ENCODE measurements around the gene TMF1. TPM values are rescaled to one million over a fixed set of nuclear protein-coding genes. Genes with fewer than 3 reads are reported as not detected.

The TMF1 gene
- polyA plus RNA-seq, 4 donors, result 9.5 to 40.8 (median 11.4) TPM

GRCh38 chr3:69091389-69092029, 39.4 kb upstream of the TMF1 start:
- Histone ChIP-seq H3K9me3 (ENCODE audit: control insufficient read depth in 2 of 2, insufficient read depth in 1 of 2, low read depth in 1 of 2, low read length in 1 of 2) (no peaks in the 10 kb centered on the region), H3K36me3 (ENCODE audit: control insufficient read depth in 3 of 3, insufficient read depth in 2 of 3, low read depth in 1 of 3, low read length in 3 of 3) (peaks cover 3 to 26% (median 5%) of the 10 kb centered on the region in 3 donors), H3K4me3 (ENCODE audit: low read depth in 1 of 3, low read length in 3 of 3) (no peak overlapping the region), H3K27ac (ENCODE audit: low read depth in 1 of 3, low read length in 2 of 3) (peak overlapping the region in 2 of 3 donors; percentile 52 to 83), H3K4me1 (ENCODE audit: control insufficient read depth in 3 of 3, insufficient read depth in 2 of 3, low read depth in 1 of 3, low read length in 2 of 3) (peaks cover 12 to 33% (median 27%) of the 10 kb centered on the region in 3 donors), H3K27me3 (ENCODE audit: control insufficient read depth in 3 of 3, insufficient read depth in 3 of 3, low read length in 3 of 3) (no peaks in the 10 kb centered on the region)
- FAIRE-seq (no peak), DNase-seq (no peak)
- 35 to 48% (median 37%) methylated on average over 5 of the region's 5 CpGs for WGBS, 3 donors

- Histone ChIP-seq H3K27ac (ENCODE audit: low read depth in 1 of 3, low read length in 2 of 3) (peak overlapping the region in 2 of 3 donors; percentile 21 to 61), H3K27me3 (ENCODE audit: control insufficient read depth in 3 of 3, insufficient read depth in 3 of 3, low read length in 3 of 3) (no peaks in the 10 kb centered on the region), H3K4me3 (ENCODE audit: low read depth in 1 of 3, low read length in 3 of 3) (no peak overlapping the region), H3K4me1 (ENCODE audit: control insufficient read depth in 3 of 3, insufficient read depth in 2 of 3, low read depth in 1 of 3, low read length in 2 of 3) (peaks cover 10 to 37% (median 27%) of the 10 kb centered on the region in 3 donors), H3K36me3 (ENCODE audit: control insufficient read depth in 3 of 3, insufficient read depth in 2 of 3, low read depth in 1 of 3, low read length in 3 of 3) (peaks cover 2 to 22% (median 3%) of the 10 kb centered on the region in 3 donors), H3K9me3 (ENCODE audit: control insufficient read depth in 2 of 2, insufficient read depth in 1 of 2, low read depth in 1 of 2, low read length in 1 of 2) (no peaks in the 10 kb centered on the region)
- FAIRE-seq, result no peak
- 38 to 60% (median 49%) methylated on average over 3 of the region's 3 CpGs for WGBS, 3 donors
- no peak for DNase-seq
Observed at GRCh38 chr3:69090021-69090420, 37.9 kb upstream of the TMF1 start.

- peak overlapping the region in 1 of 3 donors; percentile 18 for H3K4me3 ChIP-seq (ENCODE audit: low read depth in 1 of 3, low read length in 3 of 3)
- peaks cover 11 to 38% (median 21%) of the 10 kb centered on the region in 3 donors for H3K4me1 ChIP-seq (ENCODE audit: control insufficient read depth in 3 of 3, insufficient read depth in 2 of 3, low read depth in 1 of 3, low read length in 2 of 3)
- H3K9me3 ChIP-seq (ENCODE audit: control insufficient read depth in 2 of 2, insufficient read depth in 1 of 2, low read depth in 1 of 2, low read length in 1 of 2), result no peaks in the 10 kb centered on the region
- no peaks in the 10 kb centered on the region for H3K27me3 ChIP-seq (ENCODE audit: control insufficient read depth in 3 of 3, insufficient read depth in 3 of 3, low read length in 3 of 3)
- H3K27ac ChIP-seq (ENCODE audit: low read depth in 1 of 3, low read length in 2 of 3), result peak overlapping the region in 1 of 3 donors; percentile 15
- H3K36me3 ChIP-seq (ENCODE audit: control insufficient read depth in 3 of 3, insufficient read depth in 2 of 3, low read depth in 1 of 3, low read length in 3 of 3), result peaks cover 0 to 15% (median 0%) of the 10 kb centered on the region in 3 donors
- 22 to 32% (median 24%) methylated on average over 2 of the region's 2 CpGs for WGBS, 3 donors
- DNase-seq (peak; percentile 20 to 43), FAIRE-seq (peak; percentile 26)
Observed at GRCh38 chr3:69088063-69088462, 35.9 kb upstream of the TMF1 start.

- DNase-seq (peak in 1 of 2 donors; percentile 13), FAIRE-seq (no peak)
- 36 to 72% (median 39%) methylated on average over 3 of the region's 3 CpGs for WGBS, 3 donors
- no peaks in the 10 kb centered on the region for H3K9me3 ChIP-seq (ENCODE audit: control insufficient read depth in 2 of 2, insufficient read depth in 1 of 2, low read depth in 1 of 2, low read length in 1 of 2)
- H3K27ac ChIP-seq (ENCODE audit: low read depth in 1 of 3, low read length in 2 of 3), result peak overlapping the region; percentile 91 to 98 (median 97)
- H3K27me3 ChIP-seq (ENCODE audit: control insufficient read depth in 3 of 3, insufficient read depth in 3 of 3, low read length in 3 of 3), result no peaks in the 10 kb centered on the region
- peaks cover 9 to 45% (median 23%) of the 10 kb centered on the region in 3 donors for H3K4me1 ChIP-seq (ENCODE audit: control insufficient read depth in 3 of 3, insufficient read depth in 2 of 3, low read depth in 1 of 3, low read length in 2 of 3)
- peak overlapping the region in 2 of 3 donors; percentile 80 to 99 for H3K4me3 ChIP-seq (ENCODE audit: low read depth in 1 of 3, low read length in 3 of 3)
- H3K36me3 ChIP-seq (ENCODE audit: control insufficient read depth in 3 of 3, insufficient read depth in 2 of 3, low read depth in 1 of 3, low read length in 3 of 3), result peaks cover 0 to 12% (median 0%) of the 10 kb centered on the region in 3 donors
Observed at GRCh38 chr3:69087030-69087791, 35.1 kb upstream of the TMF1 start.

- no peak for FAIRE-seq
- 1 to 2% (median 1%) methylated on average over 8 of the region's 8 CpGs for WGBS, 3 donors
- H3K4me1 ChIP-seq (ENCODE audit: control insufficient read depth in 3 of 3, insufficient read depth in 2 of 3, low read depth in 1 of 3, low read length in 2 of 3), result peaks cover 8 to 51% (median 28%) of the 10 kb centered on the region in 3 donors
Observed at GRCh38 chr3:69085833-69086722, 33.9 kb upstream of the TMF1 start.

GRCh38 chr3:69085168-69085832, 33.2 kb upstream of the TMF1 start:
- FAIRE-seq, result no peak
- Histone ChIP-seq H3K4me3 (ENCODE audit: low read depth in 1 of 3, low read length in 3 of 3) (peak overlapping the region; percentile 80 to 99 (median 91)), H3K4me1 (ENCODE audit: control insufficient read depth in 3 of 3, insufficient read depth in 2 of 3, low read depth in 1 of 3, low read length in 2 of 3) (peaks cover 5 to 58% (median 28%) of the 10 kb centered on the region in 3 donors), H3K27me3 (ENCODE audit: control insufficient read depth in 3 of 3, insufficient read depth in 3 of 3, low read length in 3 of 3) (no peaks in the 10 kb centered on the region), H3K27ac (ENCODE audit: low read depth in 1 of 3, low read length in 2 of 3) (peak overlapping the region; percentile 91 to 98 (median 97)), H3K36me3 (ENCODE audit: control insufficient read depth in 3 of 3, insufficient read depth in 2 of 3, low read depth in 1 of 3, low read length in 3 of 3) (peaks cover 0 to 3% (median 0%) of the 10 kb centered on the region in 3 donors), H3K9me3 (ENCODE audit: control insufficient read depth in 2 of 2, insufficient read depth in 1 of 2, low read depth in 1 of 2, low read length in 1 of 2) (no peaks in the 10 kb centered on the region)
- peak in 1 of 2 donors; percentile 61 for DNase-seq
- WGBS, 3 donors, result 0% methylated on average over 26 of the region's 26 CpGs

More at GRCh38 chr3:69085833-69086722, 33.9 kb upstream of the TMF1 start:
- Histone ChIP-seq H3K27ac (ENCODE audit: low read depth in 1 of 3, low read length in 2 of 3) (peak overlapping the region; percentile 91 to 98 (median 97)), H3K27me3 (ENCODE audit: control insufficient read depth in 3 of 3, insufficient read depth in 3 of 3, low read length in 3 of 3) (no peaks in the 10 kb centered on the region), H3K36me3 (ENCODE audit: control insufficient read depth in 3 of 3, insufficient read depth in 2 of 3, low read depth in 1 of 3, low read length in 3 of 3) (peaks cover 0 to 9% (median 0%) of the 10 kb centered on the region in 3 donors), H3K9me3 (ENCODE audit: control insufficient read depth in 2 of 2, insufficient read depth in 1 of 2, low read depth in 1 of 2, low read length in 1 of 2) (no peaks in the 10 kb centered on the region), H3K4me3 (ENCODE audit: low read depth in 1 of 3, low read length in 3 of 3) (peak overlapping the region; percentile 80 to 99 (median 91))
- DNase-seq, result peak; percentile 91 to 95

- no peaks in the 10 kb centered on the region for H3K9me3 ChIP-seq (ENCODE audit: control insufficient read depth in 2 of 2, insufficient read depth in 1 of 2, low read depth in 1 of 2, low read length in 1 of 2)
- peaks cover 5 to 55% (median 26%) of the 10 kb centered on the region in 3 donors for H3K4me1 ChIP-seq (ENCODE audit: control insufficient read depth in 3 of 3, insufficient read depth in 2 of 3, low read depth in 1 of 3, low read length in 2 of 3)
- 1% methylated on average over 32 of the region's 32 CpGs for WGBS, 3 donors
Observed at GRCh38 chr3:69084326-69085167, 32.4 kb upstream of the TMF1 start, which contains the start of gene ARL6IP5. Gene ARL6IP5, plus strand, starts transcription at chr3:69084937. Its CDS starts 111 bp downstream, at chr3:69085048.

More at GRCh38 chr3:69084326-69085167, 32.4 kb upstream of the TMF1 start, which contains the start of gene ARL6IP5:
- Histone ChIP-seq H3K27me3 (ENCODE audit: control insufficient read depth in 3 of 3, insufficient read depth in 3 of 3, low read length in 3 of 3) (no peaks in the 10 kb centered on the region), H3K27ac (ENCODE audit: low read depth in 1 of 3, low read length in 2 of 3) (peak within 1 kb of the TSS; percentile 91 to 98 (median 97)), H3K4me3 (ENCODE audit: low read depth in 1 of 3, low read length in 3 of 3) (peak within 1 kb of the TSS; percentile 80 to 99 (median 91)), H3K36me3 (ENCODE audit: control insufficient read depth in 3 of 3, insufficient read depth in 2 of 3, low read depth in 1 of 3, low read length in 3 of 3) (peaks cover 0 to 3% (median 0%) of the 10 kb centered on the region in 3 donors)
- FAIRE-seq (no peak), DNase-seq (peak; percentile 95)

All from small intestine (tissue), 7 donors.